Vagina (tissue), 2 donors: ENCODE data around the gene HIVEP1. TPM values are rescaled to one million over a fixed set of nuclear protein-coding genes. Genes with fewer than 3 reads are reported as not detected.

ENCODE experiments used
- DNase-seq, 2 donors: peaks; one replicate each; pipeline ENCODE4 v3.0.0-alpha.2; 2017; ENCODE audit errors: extremely low spot score in 2 of 2
- H3K27ac ChIP-seq: fragments of 200-600 bp; sonication (generic); one replicate; pipeline ENCODE4 v1.5.1; 2019
- H3K27me3 ChIP-seq: fragments of 200-600 bp; sonication (generic); one replicate; pipeline ENCODE4 v1.5.1; 2019
- H3K36me3 ChIP-seq, 2 donors: fragments of 200-600 bp; sonication (generic); one replicate each; pipeline ENCODE4 v1.5.1; 2017 to 2019
- H3K4me1 ChIP-seq: fragments of 200-600 bp; sonication (generic); one replicate; pipeline ENCODE4 v1.5.1; 2019
- H3K4me3 ChIP-seq, 2 donors: fragments of 200-600 bp; sonication (generic); 1 replicate in 1 of 2; 2 replicates in 1 of 2; pipeline ENCODE4 v1.5.1; 2016 to 2019
- H3K9me3 ChIP-seq: fragments of 200-600 bp; sonication (generic); one replicate; pipeline ENCODE4 v1.5.1; 2019
- POLR2A ChIP-seq, 2 donors: fragments of 450-650 bp; IDR thresholded peaks; one replicate each; pipeline ENCODE4 v1.6.1; 2017; ENCODE audit warnings: antibody characterized with exemption in 2 of 2, mild to moderate bottlenecking in 2 of 2, moderate library complexity in 2 of 2
- POLR2AphosphoS5 ChIP-seq, 2 donors: sonication (generic); formaldehyde crosslinking; IDR thresholded peaks; one replicate each; pipeline ENCODE4 v1.9.0; 2017; ENCODE audit warnings: antibody characterized with exemption in 2 of 2, mild to moderate bottlenecking in 2 of 2, low read depth in 1 of 2; ENCODE audit not compliant: insufficient read depth in 1 of 2
- intact Hi-C: fragments of 100-400 bp; cut with DNase I; formaldehyde crosslinking; loops from one replicate; pipeline ENCODE4 v1.15.1; 2023
- total RNA-seq: library from RNA; depleted of rRNA; stranded (reverse); fragments of >200 nt; gene quantifications from one replicate; pipeline ENCODE4 v1.2.3, GENCODE V29; 2016
- TF ChIP-seq, protein P1 (sequence below), 3 experiments: fragments of 450-650 bp in 2 of 3; fragments of 200-600 bp in 1 of 3; sonication (generic) in 1 of 3; IDR thresholded peaks; one replicate each; pipeline ENCODE4 v1.5.1; 2017 to 2019; ENCODE audit warnings: antibody characterized with exemption in 3 of 3, mild to moderate bottlenecking in 2 of 3, moderate library complexity in 2 of 3

Gene HIVEP1
- total RNA-seq, 1 donor from 2014 or later, result 36.1 TPM

DNA sequence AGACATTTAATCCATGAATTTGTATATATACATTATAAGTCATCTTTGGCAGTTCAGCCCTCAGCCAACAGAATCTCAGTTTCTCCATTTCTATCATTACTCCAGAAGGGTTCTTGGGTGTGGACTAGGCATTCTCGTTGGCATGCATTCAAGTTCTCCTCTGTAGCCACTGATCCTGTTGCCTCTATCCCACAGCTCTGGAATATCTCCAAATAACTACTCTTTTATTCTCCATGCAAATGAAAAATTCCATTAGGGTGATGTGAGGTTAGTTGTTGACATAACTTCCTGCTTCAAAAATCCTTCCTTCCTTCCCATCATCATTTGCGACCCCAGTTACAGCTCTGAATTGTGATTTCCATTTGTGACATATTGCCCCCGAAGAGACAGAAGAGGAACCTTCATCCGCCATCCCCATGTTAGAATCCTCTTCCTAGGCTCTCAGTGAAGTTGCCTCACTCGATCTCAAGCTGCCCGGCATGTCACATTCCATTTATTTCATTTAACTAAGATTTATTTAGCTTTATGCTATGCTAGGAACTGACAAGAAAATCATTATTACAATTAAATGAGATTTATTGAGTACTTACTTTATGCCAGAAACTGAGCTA, 184.3 kb downstream of the HIVEP1 start:
- H3K27me3 ChIP-seq, result no peaks in the 10 kb centered on the region
- H3K27ac ChIP-seq, result no peak overlapping the region
- intact Hi-C loops, result no loop called here
- no peaks in the 10 kb centered on the region for H3K4me1 ChIP-seq
- TF ChIP-seq POLR2A (IDR thresholded peaks at IDR 0.05), result no peak
- TF ChIP-seq, protein P1, sequence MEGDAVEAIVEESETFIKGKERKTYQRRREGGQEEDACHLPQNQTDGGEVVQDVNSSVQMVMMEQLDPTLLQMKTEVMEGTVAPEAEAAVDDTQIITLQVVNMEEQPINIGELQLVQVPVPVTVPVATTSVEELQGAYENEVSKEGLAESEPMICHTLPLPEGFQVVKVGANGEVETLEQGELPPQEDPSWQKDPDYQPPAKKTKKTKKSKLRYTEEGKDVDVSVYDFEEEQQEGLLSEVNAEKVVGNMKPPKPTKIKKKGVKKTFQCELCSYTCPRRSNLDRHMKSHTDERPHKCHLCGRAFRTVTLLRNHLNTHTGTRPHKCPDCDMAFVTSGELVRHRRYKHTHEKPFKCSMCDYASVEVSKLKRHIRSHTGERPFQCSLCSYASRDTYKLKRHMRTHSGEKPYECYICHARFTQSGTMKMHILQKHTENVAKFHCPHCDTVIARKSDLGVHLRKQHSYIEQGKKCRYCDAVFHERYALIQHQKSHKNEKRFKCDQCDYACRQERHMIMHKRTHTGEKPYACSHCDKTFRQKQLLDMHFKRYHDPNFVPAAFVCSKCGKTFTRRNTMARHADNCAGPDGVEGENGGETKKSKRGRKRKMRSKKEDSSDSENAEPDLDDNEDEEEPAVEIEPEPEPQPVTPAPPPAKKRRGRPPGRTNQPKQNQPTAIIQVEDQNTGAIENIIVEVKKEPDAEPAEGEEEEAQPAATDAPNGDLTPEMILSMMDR (IDR thresholded peaks at IDR 0.05), result no peak
- TF ChIP-seq POLR2AphosphoS5 (IDR thresholded peaks at IDR 0.05; ENCODE audit: insufficient read depth in 1 of 2, low read depth in 1 of 2), result no peak
- no peak for DNase-seq
- H3K9me3 ChIP-seq, result no peaks in the 10 kb centered on the region
- no peak overlapping the region for H3K4me3 ChIP-seq
- no peaks in the 10 kb centered on the region for H3K36me3 ChIP-seq

DNA sequence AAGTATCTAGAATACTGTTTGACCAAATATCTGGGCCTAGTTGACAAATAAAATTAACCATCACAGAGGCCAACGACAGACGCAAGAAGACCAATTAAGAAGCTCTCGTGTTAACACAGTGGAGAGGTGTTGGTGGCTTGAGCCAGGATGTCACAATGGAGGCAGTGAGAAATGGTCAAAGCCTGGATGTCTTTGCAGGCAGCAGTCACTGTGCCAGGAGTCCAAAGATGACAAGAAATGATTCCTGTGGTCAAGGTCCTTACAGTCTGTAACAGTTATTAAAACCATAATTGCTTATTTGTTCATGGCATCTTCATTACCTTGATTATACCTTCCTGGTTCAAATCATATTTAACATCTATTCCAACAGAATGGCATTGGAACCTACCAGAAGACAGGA, 186.7 kb downstream of the HIVEP1 start:
- no peaks in the 10 kb centered on the region for H3K36me3 ChIP-seq

DNA sequence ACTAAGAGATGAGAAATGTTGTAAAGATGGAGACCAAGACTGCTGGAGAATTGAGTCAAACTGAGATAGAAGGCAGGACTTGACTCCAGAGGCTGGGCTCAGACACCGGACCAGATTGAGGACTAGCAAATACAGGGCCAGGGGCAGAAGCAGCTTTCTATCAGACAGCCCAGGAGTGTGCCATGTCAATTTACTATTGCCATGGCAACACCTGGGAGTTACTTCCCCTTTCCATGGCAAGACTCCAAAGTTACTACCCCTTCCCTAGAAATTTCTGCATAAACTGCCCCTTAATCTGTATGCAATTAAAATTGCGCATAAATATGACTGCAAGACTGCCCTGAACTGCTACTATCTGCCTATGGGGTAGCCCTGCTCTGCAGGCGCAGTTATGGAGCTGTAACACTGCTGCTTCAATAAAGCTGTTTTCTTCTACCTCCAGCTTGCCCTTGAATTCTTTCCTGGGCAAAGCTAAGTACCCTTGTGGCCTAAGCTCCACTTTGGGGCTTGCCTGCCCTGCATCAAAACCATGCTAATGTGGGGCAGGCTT, 188.0 kb downstream of the HIVEP1 start:
- intact Hi-C loops, result no loop called here
- TF ChIP-seq POLR2A (IDR thresholded peaks at IDR 0.05) (no peak), POLR2AphosphoS5 (IDR thresholded peaks at IDR 0.05; ENCODE audit: insufficient read depth in 1 of 2, low read depth in 1 of 2) (no peak)
- TF ChIP-seq, protein P1 (IDR thresholded peaks at IDR 0.05), result no peak
- H3K36me3 ChIP-seq, result no peaks in the 10 kb centered on the region
- H3K27ac ChIP-seq, result no peak overlapping the region
- DNase-seq, result no peak
- no peak overlapping the region for H3K4me3 ChIP-seq
- no peaks in the 10 kb centered on the region for H3K9me3 ChIP-seq
- H3K27me3 ChIP-seq, result no peaks in the 10 kb centered on the region
- H3K4me1 ChIP-seq, result no peaks in the 10 kb centered on the region

More for the DNA sequence above, 186.7 kb downstream of the HIVEP1 start:
- no peak for DNase-seq
- Histone ChIP-seq H3K9me3 (no peaks in the 10 kb centered on the region), H3K27ac (no peak overlapping the region), H3K4me1 (no peaks in the 10 kb centered on the region), H3K27me3 (no peaks in the 10 kb centered on the region), H3K4me3 (no peak overlapping the region)
- TF ChIP-seq POLR2AphosphoS5 (IDR thresholded peaks at IDR 0.05; ENCODE audit: insufficient read depth in 1 of 2, low read depth in 1 of 2) (no peak), POLR2A (IDR thresholded peaks at IDR 0.05) (no peak)
- TF ChIP-seq, protein P1 (IDR thresholded peaks at IDR 0.05), result no peak
- intact Hi-C loops, result no loop called here

DNA sequence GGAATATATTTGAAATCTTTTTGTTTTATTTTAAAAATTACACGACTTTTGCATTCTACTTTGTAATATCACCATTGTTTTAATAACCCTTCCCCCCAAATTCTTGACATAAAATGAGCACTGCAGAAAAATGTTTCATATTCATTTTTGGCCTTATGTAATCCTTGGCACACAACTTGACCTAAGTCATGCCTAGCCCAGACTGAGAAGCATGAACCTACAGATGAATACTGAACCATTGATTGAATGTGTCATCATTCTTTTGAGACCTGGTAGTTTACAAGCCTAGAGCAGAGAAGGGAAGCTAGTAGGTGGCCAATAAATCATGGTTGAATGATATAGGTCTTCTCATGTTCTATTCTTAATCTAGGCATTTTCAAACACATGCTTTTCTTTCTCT, 188.6 kb downstream of the HIVEP1 start:
- no peaks in the 10 kb centered on the region for H3K4me1 ChIP-seq
- H3K9me3 ChIP-seq, result no peaks in the 10 kb centered on the region
- no peak for DNase-seq
- H3K27ac ChIP-seq, result no peak overlapping the region
- intact Hi-C loops, result no loop called here
- H3K36me3 ChIP-seq, result no peaks in the 10 kb centered on the region
- TF ChIP-seq POLR2AphosphoS5 (IDR thresholded peaks at IDR 0.05; ENCODE audit: insufficient read depth in 1 of 2, low read depth in 1 of 2) (no peak), POLR2A (IDR thresholded peaks at IDR 0.05) (no peak)
- TF ChIP-seq, protein P1 (IDR thresholded peaks at IDR 0.05), result no peak
- no peaks in the 10 kb centered on the region for H3K27me3 ChIP-seq
- no peak overlapping the region for H3K4me3 ChIP-seq

DNA sequence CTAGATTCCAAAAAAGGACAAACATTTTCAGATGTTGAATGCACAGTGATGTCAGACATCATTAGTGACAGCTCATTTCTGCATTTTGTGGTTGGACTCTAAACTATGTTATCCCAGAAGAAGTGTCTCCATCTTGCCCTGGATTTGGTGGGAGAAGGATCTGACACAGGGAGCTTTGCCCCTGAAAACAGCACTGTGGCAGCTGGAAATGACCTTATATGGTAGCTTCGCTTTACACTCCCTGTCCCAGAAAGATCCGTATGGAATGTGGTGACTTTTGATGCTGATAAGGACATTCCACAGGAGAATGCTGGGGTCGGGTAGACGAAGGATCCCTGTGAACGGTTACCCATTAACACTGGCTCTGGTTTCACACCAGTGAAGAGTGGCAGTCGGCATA, 190.9 kb downstream of the HIVEP1 start:
- intact Hi-C loops, result no loop called here
- no peak for DNase-seq

More for the DNA sequence above, 190.9 kb downstream of the HIVEP1 start:
- no peak overlapping the region for H3K4me3 ChIP-seq
- H3K36me3 ChIP-seq, result no peaks in the 10 kb centered on the region
- TF ChIP-seq, protein P1 (IDR thresholded peaks at IDR 0.05), result no peak
- H3K9me3 ChIP-seq, result no peaks in the 10 kb centered on the region
- H3K27ac ChIP-seq, result no peak overlapping the region
- no peaks in the 10 kb centered on the region for H3K27me3 ChIP-seq
- H3K4me1 ChIP-seq, result no peaks in the 10 kb centered on the region
